GM12872 (cell line): ENCODE data around the gene TES.

ENCODE experiments used
- TF ChIP-seq, protein P1 (sequence below): IDR thresholded peaks from 3 replicates; pipeline ENCODE4 v1.5.1; 2011; ENCODE audit warnings: low read depth, mild to moderate bottlenecking, low read length, moderate library complexity; ENCODE audit not compliant: insufficient read depth

TES gene

DNA sequence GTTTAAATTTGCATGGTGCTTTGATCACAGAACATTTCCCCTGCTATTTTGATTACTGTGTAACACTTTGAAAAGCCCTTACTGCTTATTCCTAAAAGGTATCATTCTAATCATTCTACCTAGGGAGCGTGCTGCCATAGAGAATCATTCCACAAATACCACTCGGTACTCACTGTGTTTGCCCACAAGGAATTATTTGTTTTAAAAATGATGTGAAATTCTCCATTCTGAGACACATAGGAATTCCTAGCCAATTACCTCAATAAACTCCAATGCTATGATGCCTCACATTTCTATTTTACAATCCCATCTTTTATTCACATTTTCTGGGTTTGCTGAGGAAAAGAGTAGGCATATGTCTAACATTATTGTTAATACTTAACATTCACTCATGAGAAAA lies 16.2 kb upstream of the TES start:
- TF ChIP-seq, protein P1, sequence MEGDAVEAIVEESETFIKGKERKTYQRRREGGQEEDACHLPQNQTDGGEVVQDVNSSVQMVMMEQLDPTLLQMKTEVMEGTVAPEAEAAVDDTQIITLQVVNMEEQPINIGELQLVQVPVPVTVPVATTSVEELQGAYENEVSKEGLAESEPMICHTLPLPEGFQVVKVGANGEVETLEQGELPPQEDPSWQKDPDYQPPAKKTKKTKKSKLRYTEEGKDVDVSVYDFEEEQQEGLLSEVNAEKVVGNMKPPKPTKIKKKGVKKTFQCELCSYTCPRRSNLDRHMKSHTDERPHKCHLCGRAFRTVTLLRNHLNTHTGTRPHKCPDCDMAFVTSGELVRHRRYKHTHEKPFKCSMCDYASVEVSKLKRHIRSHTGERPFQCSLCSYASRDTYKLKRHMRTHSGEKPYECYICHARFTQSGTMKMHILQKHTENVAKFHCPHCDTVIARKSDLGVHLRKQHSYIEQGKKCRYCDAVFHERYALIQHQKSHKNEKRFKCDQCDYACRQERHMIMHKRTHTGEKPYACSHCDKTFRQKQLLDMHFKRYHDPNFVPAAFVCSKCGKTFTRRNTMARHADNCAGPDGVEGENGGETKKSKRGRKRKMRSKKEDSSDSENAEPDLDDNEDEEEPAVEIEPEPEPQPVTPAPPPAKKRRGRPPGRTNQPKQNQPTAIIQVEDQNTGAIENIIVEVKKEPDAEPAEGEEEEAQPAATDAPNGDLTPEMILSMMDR, result no peak

- TF ChIP-seq, protein P1, result no peak
Observed at GRCh38 chr7:116195451-116195850, 14.9 kb upstream of the TES start.

DNA sequence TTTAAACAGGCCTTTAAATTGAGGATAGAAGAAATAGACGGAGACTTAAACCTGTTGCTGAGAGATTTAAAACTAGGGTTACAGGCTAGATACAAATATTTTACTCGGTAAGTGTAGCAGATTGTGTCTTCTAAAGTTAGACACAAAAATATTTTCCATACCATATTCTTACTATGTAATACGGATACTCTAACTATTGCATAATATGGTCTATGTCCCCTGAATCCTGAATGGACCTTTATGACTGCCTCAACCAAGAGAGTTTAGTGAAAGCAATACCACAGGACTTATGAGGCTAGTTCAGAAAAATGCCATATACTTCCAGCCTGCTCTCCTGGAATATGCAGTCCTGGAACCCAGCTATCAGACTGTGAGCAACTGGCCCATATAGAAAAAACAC lies 13.4 kb upstream of the TES start:
- TF ChIP-seq, protein P1, result no peak

- TF ChIP-seq, protein P1, result no peak
Observed at GRCh38 chr7:116197360-116197759, 13.0 kb upstream of the TES start.

DNA sequence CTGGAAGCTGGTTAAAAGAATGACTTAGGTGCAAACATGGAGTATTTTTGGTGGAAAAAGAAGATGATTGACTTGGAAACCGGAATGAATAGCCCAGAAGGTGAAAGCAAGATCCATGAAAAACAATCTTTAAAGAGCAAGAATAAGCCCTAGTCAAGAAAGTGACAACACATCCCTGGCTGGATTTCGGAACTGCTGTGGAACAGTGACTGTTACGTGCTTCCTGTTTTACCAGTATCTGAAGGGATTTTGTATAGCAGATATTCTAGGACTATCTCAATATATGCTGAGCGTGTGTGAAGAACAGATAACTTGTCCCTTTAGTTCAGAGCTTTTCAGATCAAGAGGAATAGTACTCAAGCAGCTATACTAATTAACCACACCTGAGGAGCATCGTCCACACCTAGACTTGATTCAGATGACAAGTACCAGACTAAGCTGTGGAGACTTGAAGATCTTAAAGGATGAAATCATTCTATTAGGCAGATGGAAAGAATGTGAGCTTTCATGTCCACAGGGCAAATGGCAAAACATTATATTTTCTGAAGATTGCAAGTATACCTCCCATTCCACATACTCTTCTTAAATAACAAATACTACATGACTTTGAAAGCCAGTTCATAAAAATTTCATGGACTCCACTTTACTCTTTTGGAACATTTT lies 11.5 kb upstream of the TES start:
- TF ChIP-seq, protein P1, result no peak

- TF ChIP-seq, protein P1, result no peak
Observed at GRCh38 chr7:116200963-116201362, 9.4 kb upstream of the TES start.

DNA sequence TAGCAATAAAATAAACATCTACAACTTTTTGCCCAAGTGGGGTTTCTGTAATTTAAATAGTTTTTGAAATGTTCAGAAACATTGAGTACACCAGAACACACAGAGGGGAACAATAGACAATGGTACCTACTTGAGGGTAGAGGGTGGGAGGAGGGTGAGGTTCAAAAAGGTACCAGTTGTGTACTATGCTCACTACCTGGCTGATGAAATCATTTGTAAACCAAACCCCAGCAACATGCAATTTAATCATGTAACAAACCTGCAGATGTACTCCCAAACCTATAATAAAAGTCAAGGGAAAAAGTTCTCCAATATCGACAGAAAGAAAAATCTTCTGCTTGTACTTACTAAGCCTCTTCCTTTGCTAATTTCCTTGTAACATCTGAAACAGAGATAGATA lies 4.2 kb upstream of the TES start:
- TF ChIP-seq, protein P1, result no peak
